ENCODE results near the gene B3GLCT.

B3GLCT gene

DNA sequence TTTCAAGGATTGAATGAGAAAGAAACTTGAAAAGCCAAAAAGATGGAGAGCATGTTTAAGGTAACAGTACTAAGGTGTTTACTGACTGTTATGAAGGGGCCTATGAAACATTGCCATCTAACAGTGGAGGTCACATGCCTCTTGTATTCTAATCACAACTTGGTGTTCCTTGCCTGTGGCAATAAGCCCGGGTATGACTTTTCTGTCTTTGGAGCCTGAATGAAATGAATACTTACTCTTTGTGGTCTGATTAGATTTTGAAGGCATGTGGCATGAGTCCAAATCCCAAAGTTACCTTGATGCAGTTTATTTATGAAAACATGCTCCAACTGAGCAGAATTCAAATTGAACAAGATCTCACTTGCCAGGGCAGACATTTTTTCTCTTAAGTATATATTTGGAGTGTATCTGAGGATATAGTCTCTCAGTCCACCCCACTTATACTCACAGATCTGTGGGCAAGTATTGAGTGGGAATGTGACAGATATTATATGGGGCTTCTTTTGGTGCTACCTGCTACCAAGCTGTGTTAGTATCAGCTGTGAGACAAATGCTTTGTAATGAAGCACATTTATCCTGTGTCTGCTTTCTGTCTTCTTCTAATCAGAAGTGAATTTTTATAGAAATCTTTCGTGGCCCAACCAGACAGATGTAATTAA lies 67.5 kb downstream of the B3GLCT start:
- in situ Hi-C loops (cut with MboI; ENCODE audit: low sequenced_read_pairs) = no loop called here

DNA sequence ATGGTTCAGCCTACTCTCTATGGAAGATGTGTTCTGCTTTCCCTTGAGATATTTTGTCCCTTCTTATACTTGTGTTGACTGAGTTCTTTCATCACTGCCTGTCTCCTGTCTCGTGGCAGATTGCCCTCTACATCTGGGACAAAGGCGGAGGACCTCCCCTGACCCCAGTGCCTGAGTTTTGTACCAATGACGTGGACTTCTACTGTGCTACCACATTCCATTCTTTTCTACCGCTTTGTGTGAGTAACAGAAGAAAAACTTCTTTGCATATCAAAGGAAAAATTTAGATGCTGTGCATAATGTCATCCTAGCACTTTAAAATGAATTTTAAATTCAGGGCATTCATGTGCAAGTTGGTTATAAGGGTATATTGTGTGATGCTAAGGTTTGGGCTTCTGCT lies 74.6 kb downstream of the B3GLCT start:
- in situ Hi-C loops (cut with MboI; ENCODE audit: low sequenced_read_pairs) = no loop called here

- in situ Hi-C loops (cut with MboI; ENCODE audit: low sequenced_read_pairs) = no loop called here
These were observed 76.6 kb downstream of the B3GLCT start for GRCh38 chr13:31276421-31276820.

DNA sequence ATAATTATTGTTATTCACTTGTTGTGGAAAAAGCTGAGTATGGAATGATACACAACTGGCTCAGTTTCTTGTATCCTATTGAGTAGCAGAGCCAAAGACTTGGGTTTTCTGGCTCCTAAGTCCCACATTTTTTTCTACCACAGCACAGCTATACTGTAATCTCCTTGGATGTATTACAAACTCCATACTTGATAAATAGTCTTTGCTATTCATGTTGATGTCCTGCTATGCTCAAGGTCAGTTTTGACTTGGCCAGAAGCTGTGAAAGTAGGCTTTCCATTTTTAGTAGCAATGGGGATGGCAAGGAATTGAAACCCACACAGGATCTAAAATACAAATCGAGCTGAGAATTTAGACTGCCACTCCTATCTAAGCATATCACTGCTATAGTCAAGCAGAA lies 79.1 kb downstream of the B3GLCT start:
- in situ Hi-C loops (cut with MboI; ENCODE audit: low sequenced_read_pairs) = no loop called here

- in situ Hi-C loops (cut with MboI; ENCODE audit: low sequenced_read_pairs) = no loop called here
These were observed 83.1 kb downstream of the B3GLCT start for GRCh38 chr13:31282741-31283455.

- in situ Hi-C loops (cut with MboI; ENCODE audit: low sequenced_read_pairs) = no loop called here
These were observed 87.2 kb downstream of the B3GLCT start for GRCh38 chr13:31286930-31287329.

DNA sequence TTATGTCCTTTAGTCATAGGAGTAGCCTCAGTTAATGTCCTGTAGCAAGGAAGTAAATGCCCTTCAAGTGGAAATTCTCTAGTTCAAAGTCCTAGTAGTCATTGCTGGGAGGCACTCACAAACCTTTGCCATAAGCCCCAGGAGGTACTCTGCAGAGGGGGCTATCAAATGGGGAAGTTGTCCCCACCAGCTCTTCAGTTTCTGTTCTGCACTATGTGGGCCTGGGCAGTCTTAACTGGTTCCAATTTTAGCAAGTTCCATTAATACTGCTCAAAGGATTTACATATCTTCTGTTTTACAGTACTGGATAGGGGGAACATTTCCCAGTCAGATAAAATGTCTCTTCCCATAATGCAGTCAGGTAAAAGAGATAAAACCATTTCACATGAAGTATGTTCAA lies 101.3 kb downstream of the B3GLCT start:
- in situ Hi-C loops (cut with MboI; ENCODE audit: low sequenced_read_pairs) = no loop called here

GRCh38 chr13:31310356-31310755 lies 110.6 kb downstream of the B3GLCT start:
- in situ Hi-C loops (cut with MboI; ENCODE audit: low sequenced_read_pairs) = no loop called here

DNA sequence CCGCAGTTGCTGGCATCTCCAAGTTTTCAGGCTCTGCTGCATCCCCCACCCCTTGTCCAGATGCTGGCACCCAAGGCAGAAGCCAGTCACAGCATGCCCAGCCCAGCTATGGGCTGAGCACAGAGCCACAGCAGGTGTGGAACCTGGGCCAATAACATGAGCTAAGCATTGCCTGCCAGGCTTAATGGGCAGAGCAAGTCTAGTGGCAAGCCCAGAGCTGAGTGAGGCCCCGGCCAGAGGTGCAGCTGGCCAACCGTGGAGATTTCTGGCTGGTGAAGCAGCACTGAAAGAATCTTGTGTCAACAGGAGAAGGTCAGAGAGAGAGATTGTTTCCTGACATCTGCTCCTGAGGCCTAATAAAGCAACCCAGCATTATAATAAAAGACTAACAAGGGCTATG lies 111.0 kb downstream of the B3GLCT start:
- in situ Hi-C loops (cut with MboI; ENCODE audit: low sequenced_read_pairs) = no loop called here

DNA sequence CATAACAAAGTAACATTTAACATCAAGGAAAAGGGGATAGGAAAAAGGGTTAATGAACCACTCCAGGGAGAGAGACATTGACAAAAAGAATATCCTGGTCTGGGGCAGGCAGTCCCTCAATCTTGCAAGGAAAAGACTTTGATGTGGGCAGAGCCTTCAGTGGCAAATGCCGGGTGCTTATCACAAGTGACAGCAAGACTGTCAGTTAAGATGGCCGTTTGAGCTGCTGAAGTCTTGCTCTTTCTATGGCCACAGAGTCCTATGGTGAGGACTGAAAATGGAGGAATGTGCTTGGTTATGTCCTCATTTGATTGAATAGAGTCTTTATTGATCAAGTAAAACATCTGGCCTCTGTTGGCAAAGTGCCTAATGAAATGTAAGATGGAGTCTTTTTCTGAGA lies 112.1 kb downstream of the B3GLCT start:
- in situ Hi-C loops (cut with MboI; ENCODE audit: low sequenced_read_pairs) = no loop called here

- in situ Hi-C loops (cut with MboI; ENCODE audit: low sequenced_read_pairs) = no loop called here
These were observed 115.2 kb downstream of the B3GLCT start for GRCh38 chr13:31314961-31315360.

DNA sequence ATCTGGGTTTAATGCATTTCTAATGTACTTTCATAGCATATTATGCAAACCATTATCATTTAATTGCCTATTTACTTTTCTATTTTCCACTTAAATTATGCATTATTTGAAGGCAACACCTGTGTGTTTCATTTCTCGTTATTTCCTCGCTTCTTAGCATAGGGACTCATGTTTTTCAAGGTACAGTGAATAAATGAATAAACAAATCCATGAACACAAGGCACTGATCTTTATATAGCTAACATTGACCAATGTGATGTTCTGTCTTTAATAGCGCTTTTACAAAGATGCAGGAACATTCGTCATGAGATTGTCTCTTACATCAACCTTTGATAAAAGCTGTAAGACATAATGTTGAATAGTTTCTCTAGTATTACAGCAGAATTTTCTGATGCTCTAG lies 121.2 kb downstream of the B3GLCT start:
- in situ Hi-C loops (cut with MboI; ENCODE audit: low sequenced_read_pairs) = no loop called here

DNA sequence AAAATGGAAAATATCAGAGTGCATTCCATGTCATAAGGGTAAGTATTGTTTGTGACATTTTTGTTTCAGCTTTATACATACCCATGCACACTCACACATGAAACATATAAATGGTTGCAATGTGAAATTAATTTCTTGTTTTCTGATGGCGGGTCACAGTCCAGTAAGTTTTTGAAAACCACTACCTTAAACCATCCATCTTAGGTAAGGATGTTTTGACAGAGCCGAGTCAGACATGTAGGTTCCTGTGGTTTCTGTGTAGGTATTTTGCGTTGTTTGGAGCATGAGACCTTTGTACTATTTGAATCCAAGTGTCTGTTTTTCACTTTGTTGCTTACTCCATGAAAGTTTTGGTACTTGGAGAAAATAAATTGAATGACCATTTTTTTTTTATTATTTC lies 121.7 kb downstream of the B3GLCT start:
- in situ Hi-C loops (cut with MboI; ENCODE audit: low sequenced_read_pairs) = no loop called here

DNA sequence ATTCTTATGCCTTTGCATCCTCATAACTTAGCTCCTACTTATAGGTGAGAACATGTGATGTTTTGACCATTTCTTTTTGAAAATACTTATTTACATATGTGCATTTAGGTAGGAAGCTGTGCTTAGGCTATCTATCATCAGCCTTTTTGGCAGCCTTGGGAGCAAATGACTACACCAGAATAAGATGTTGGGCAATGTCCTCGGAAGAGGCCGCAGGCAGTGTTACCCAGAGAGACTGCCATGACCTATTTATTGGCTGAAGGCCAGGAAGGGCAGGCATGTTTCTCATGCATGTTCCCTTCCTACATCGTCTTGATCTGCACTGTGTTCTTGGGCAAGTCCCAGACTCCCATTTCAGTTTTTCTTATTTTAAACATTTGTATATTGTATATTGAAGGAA lies 122.3 kb downstream of the B3GLCT start:
- in situ Hi-C loops (cut with MboI; ENCODE audit: low sequenced_read_pairs) = no loop called here

- in situ Hi-C loops (cut with MboI; ENCODE audit: low sequenced_read_pairs) = no loop called here
These were observed 123.1 kb downstream of the B3GLCT start for GRCh38 chr13:31322702-31323405.

GRCh38 chr13:31327182-31327860 lies 127.5 kb downstream of the B3GLCT start:
- in situ Hi-C loops (cut with MboI; ENCODE audit: low sequenced_read_pairs) = no loop called here

DNA sequence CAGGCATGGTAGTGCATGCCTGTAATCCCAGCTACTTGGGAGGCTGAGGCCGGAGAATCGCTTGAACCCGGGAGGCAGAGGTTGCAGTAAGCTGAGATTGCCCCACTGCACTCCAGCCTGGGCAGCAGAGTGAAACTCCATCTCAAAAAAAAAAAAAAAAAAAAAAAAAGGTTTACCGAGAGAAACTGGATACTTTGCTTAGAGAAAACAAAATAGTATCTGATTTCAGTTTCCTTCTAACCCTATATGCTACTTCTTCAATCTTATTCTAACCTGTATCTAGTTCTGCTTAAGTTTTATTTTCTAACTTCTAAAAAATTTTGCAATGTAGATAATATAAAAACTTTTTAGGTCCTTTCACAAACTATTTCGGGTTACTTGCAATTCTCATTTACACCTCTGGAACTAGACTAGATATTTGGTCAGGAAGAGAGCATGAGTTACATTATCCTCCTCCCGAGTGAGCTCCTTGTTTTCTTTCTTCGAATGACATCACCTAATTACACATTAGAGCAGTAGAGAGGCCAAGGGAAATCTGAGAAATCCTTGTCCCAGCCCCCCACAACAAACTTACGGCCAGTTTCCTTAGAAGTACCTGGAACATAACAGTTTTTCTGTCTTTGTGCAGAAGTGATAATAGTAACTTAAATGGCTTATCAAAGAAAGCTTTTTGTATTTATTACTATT lies 128.9 kb downstream of the B3GLCT start:
- in situ Hi-C loops (cut with MboI; ENCODE audit: low sequenced_read_pairs) = no loop called here

DNA sequence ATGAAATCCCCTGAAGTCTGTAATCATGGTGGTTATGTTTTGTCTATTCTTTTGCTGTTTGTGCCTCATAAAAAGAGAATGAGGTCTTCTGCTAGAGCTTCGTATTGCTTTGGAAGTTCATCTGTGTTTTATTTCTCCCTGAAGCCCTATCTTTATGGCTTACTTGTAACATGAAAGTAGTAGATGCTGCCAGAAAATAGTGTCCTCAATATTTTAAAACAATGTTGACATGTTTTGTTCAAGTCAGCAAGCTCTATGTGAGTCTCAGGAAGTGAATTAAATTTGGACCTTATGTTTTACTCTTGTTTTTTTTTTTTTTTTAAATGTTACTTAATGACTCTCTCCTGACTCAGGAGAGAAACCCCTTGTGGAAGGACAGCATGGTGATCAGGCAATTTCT lies 130.5 kb downstream of the B3GLCT start:
- in situ Hi-C loops (cut with MboI; ENCODE audit: low sequenced_read_pairs) = no loop called here

DNA sequence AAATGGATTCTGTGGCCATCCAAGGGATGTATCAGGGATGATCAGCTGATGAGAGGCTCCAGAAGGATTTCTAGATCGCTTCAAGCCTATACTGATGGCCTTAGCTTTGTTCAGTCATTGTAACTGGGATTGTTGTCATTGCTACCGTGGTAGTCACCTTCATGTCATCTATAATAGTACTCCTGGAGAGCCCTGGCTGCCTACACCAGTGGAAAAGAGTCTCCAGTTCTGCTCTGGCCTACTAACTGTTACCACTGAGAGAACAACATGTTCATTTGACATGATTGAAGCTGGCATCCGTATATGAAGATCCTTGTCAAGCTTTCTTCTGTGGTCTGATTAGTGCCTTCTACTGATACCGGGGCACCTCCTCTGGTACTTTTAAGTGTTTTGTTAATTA lies 131.3 kb downstream of the B3GLCT start:
- in situ Hi-C loops (cut with MboI; ENCODE audit: low sequenced_read_pairs) = no loop called here

DNA sequence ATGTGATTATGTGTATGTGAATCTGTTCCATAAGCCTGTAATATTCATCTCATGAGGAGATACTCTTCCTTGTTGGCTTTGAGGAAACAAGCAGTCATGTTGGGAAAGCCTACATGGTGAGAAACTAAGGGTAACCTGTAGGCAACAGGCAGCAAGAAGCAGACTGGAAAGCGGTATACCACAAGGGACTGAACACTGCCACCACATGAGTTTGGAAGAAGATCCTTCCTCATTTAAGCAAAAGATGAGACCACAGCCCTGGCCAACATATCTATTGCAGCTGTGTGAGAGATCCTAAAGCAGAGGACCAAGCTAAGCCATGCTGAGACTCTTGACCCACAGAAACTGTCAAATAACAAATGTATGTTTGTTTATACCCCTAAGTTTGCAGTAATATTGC lies 134.8 kb downstream of the B3GLCT start:
- in situ Hi-C loops (cut with MboI; ENCODE audit: low sequenced_read_pairs) = no loop called here

GRCh38 chr13:31334994-31335557 lies 135.3 kb downstream of the B3GLCT start:
- in situ Hi-C loops (cut with MboI; ENCODE audit: low sequenced_read_pairs) = no loop called here
